Neuronal stem cell (in vitro differentiated cells): ENCODE data around the gene AOPEP.

ENCODE experiments used
- DNase-seq: peaks from one replicate; pipeline ENCODE4 v3.0.0-alpha.2; 2013; ENCODE audit warnings: low spot score
- H2AFZ ChIP-seq: one replicate; pipeline ENCODE4 v1.6.1; 2013; ENCODE audit warnings: mild to moderate bottlenecking, low read length, inconsistent platforms
- H2AK5ac ChIP-seq: 2 replicates; pipeline ENCODE4 v1.6.1; 2013; ENCODE audit warnings: low read depth, mild to moderate bottlenecking, inconsistent platforms, low read length, moderate library complexity, mixed read lengths
- H2BK120ac ChIP-seq: 2 replicates; pipeline ENCODE4 v1.6.1; 2013; ENCODE audit warnings: low read depth, mild to moderate bottlenecking, inconsistent platforms, low read length, moderate library complexity, mixed read lengths
- H2BK12ac ChIP-seq: one replicate; pipeline ENCODE4 v1.6.1; 2013; ENCODE audit warnings: low read length, inconsistent platforms
- H2BK15ac ChIP-seq: 2 replicates; pipeline ENCODE4 v1.6.1; 2013; ENCODE audit warnings: mild to moderate bottlenecking, low read length, inconsistent platforms, mixed read lengths
- H2BK5ac ChIP-seq: one replicate; pipeline ENCODE4 v1.6.1; 2013; ENCODE audit warnings: inconsistent platforms, mild to moderate bottlenecking, low read length, moderate library complexity
- H3K14ac ChIP-seq: one replicate; pipeline ENCODE4 v1.6.1; 2013; ENCODE audit warnings: low read length, inconsistent platforms
- H3K18ac ChIP-seq: 2 replicates; pipeline ENCODE4 v1.6.1; 2013; ENCODE audit warnings: low read length, inconsistent platforms
- H3K23ac ChIP-seq: 2 replicates; pipeline ENCODE4 v1.6.1; 2013; ENCODE audit warnings: low read depth, mild to moderate bottlenecking, mixed read lengths, low read length, inconsistent platforms; ENCODE audit not compliant: poor library complexity
- H3K27ac ChIP-seq: replicated peaks from 3 replicates; pipeline ENCODE4 v1.5.1; 2013; ENCODE audit warnings: low read length, inconsistent platforms
- H3K27me3 ChIP-seq, 3 experiments: 2 replicates each; pipeline ENCODE4 v1.6.1; 2013; ENCODE audit warnings: low read length in 3 of 3, mild to moderate bottlenecking in 2 of 3, inconsistent platforms in 1 of 3, low read depth in 1 of 3, mixed read lengths in 1 of 3, moderate library complexity in 1 of 3; ENCODE audit not compliant: control insufficient read depth in 3 of 3, insufficient read depth in 3 of 3
- H3K36me3 ChIP-seq, 2 donors: replicated peaks in 1 of 2; 2 replicates each; pipeline ENCODE4 v1.6.1; 2013; ENCODE audit warnings: low read length in 2 of 2; ENCODE audit not compliant: control insufficient read depth in 2 of 2, insufficient read depth in 2 of 2
- H3K4ac ChIP-seq: 2 replicates; pipeline ENCODE4 v1.6.1; 2013; ENCODE audit warnings: inconsistent platforms, mild to moderate bottlenecking, low read length, moderate library complexity
- H3K4me1 ChIP-seq, 2 donors: 1 replicate in 1 of 2; 2 replicates in 1 of 2; pipeline ENCODE4 v1.6.1; 2013; ENCODE audit warnings: low read length in 2 of 2, low read depth in 1 of 2; ENCODE audit not compliant: control insufficient read depth in 2 of 2, insufficient read depth in 1 of 2
- H3K4me2 ChIP-seq: one replicate; pipeline ENCODE4 v1.6.1; 2013; ENCODE audit warnings: mild to moderate bottlenecking, low read length, inconsistent platforms; ENCODE audit not compliant: insufficient read depth, poor library complexity, severe bottlenecking
- H3K4me3 ChIP-seq, 2 donors: 2 replicates each; pipeline ENCODE4 v1.5.1; 2013; ENCODE audit warnings: low read length in 2 of 2, mild to moderate bottlenecking in 2 of 2, inconsistent platforms in 1 of 2, moderate library complexity in 1 of 2
- H3K79me1 ChIP-seq: one replicate; pipeline ENCODE4 v1.6.1; 2013; ENCODE audit warnings: low read depth, mild to moderate bottlenecking, inconsistent platforms, low read length, moderate library complexity
- H3K9ac ChIP-seq: one replicate; pipeline ENCODE4 v1.6.1; 2013; ENCODE audit warnings: mild to moderate bottlenecking, low read depth, low read length, inconsistent platforms; ENCODE audit not compliant: poor library complexity
- H3K9me3 ChIP-seq, 2 donors: replicated peaks in 1 of 2; 2 replicates each; pipeline versions ENCODE3 to v1.6.1; 2013; ENCODE audit warnings: low read length in 2 of 2, mild to moderate bottlenecking in 2 of 2, inconsistent platforms in 1 of 2, low read depth in 1 of 2, mixed read lengths in 1 of 2, moderate library complexity in 1 of 2; ENCODE audit not compliant: control insufficient read depth in 2 of 2, insufficient read depth in 1 of 2
- H4K8ac ChIP-seq: one replicate; pipeline ENCODE4 v1.6.1; 2013; ENCODE audit warnings: low read depth, mild to moderate bottlenecking, inconsistent platforms, low read length, moderate library complexity
- H4K91ac ChIP-seq: one replicate; pipeline ENCODE4 v1.6.1; 2013; ENCODE audit warnings: low read length, low read depth, mild to moderate bottlenecking, inconsistent platforms; ENCODE audit not compliant: poor library complexity
- WGBS, 2 donors: extraction: QIAGEN DNeasy Blood & Tissue Kit; methylation state at CpG; one replicate each; pipeline ENCODE4 v1.1.7; 2013; ENCODE audit warnings: missing lambda C conversion rate in 2 of 2, mixed read lengths in 1 of 2; ENCODE audit not compliant: insufficient read length in 2 of 2, insufficient replicate concordance in 1 of 2; ENCODE audit errors: extremely low coverage in 2 of 2; 5-methylcytosine and 5-hydroxymethylcytosine counted together

The AOPEP gene

DNA sequence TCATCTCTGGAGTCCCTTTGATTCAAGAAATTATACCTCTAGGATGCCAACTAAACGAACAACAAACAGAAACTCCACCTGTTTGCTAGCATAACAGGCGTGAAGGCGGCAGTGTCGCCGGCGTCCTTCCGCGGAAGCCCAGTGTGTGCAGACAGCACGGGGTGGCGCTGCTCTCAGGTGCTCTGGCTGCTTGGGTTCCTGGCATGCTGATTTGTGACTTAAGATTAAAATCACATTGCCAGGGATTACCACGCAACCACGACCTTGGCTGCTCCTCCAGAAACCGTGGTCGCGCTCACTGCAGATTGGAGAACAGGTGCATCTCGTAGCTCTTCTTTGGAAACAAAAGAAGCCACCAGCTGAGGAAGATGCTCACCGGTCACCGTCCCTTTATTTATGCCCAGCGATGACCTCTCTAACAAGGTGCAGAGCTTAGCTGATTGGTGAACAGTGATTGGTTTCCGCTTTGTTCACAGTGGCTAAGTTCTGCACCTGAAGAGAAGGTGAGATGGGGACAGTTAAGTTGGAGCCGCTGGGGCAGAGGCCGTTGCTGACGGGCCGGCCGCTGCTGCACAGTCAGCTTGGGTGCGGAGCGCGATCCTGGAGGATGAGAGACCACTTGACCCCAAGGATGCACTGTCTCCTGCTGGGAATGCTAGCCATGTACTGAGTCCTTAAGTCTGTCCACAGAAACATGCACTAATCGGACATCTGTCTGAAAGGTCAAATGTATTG, 358.7 kb downstream of the AOPEP start:
- peaks cover 0 to 5% of the 10 kb centered on the region in 2 donors for H3K9me3 ChIP-seq
- H2BK5ac ChIP-seq, result no peak overlapping the region
- no peak overlapping the region for H3K23ac ChIP-seq
- H3K18ac ChIP-seq, result peak overlapping the region; percentile 15
- H3K4ac ChIP-seq, result no peak overlapping the region
- H2BK15ac ChIP-seq, result no peak overlapping the region
- H3K14ac ChIP-seq, result no peak overlapping the region
- H3K4me3 ChIP-seq, result no peak overlapping the region
- no peak overlapping the region for H4K8ac ChIP-seq
- no CpG with 5 or more reads among the region's 29 CpGs for WGBS, 2 donors
- DNase-seq, result no peak
- no peak overlapping the region for H3K4me2 ChIP-seq
- no peak overlapping the region for H2BK12ac ChIP-seq
- peak overlapping the region; percentile 54 for H2AK5ac ChIP-seq
- no peak overlapping the region for H3K27ac ChIP-seq
- no peak overlapping the region for H2AFZ ChIP-seq
- no peak overlapping the region for H3K9ac ChIP-seq
- peaks cover 8 to 69% of the 10 kb centered on the region in 2 donors for H3K36me3 ChIP-seq
- no peak overlapping the region for H2BK120ac ChIP-seq
- peaks cover 3% of the 10 kb centered on the region for H3K79me1 ChIP-seq
- peak overlapping the region; percentile 49 for H4K91ac ChIP-seq
- peaks cover 14 to 42% of the 10 kb centered on the region in 2 donors for H3K4me1 ChIP-seq
- H3K27me3 ChIP-seq, result no peaks in the 10 kb centered on the region

DNA sequence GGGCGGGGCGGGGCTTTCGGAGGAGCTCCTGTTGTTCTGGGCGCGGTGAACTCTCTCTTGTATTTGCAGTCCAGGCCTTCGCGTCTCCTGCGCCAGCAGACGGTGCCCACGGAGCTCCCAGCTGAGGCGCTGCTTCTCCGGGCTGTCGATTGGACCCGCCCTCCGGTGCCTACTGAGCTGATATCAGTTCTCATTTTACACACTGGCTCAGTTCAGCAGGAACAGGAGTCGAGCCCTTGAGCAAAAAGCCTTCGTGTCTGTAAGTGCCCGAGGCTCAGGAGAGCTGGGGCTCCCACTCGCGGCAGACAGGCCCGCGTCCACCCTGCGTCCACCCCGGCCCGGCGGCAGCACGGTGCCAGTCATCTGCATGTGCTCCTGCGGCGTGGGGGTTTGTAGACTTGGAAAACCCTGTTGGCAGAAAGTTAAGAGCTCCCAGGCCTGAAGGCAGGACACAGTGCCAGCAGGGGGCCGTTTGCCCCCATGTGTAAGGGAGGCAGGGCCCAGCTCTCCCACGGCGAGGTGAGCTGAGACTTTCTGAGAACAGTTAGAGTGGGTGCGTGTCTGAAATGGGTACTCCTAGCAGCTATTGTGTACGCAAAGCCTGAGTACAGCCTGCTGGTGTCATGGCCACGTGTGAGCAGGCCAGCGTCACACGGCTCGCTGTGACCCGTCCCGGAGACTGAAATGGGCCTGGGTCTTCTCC, 359.5 kb downstream of the AOPEP start:
- no peak overlapping the region for H4K91ac ChIP-seq
- peak overlapping the region; percentile 11 for H3K23ac ChIP-seq
- no peak overlapping the region for H3K9ac ChIP-seq
- H3K4me3 ChIP-seq, result no peak overlapping the region
- H3K4ac ChIP-seq, result no peak overlapping the region
- no peak overlapping the region for H4K8ac ChIP-seq
- no CpG with 5 or more reads among the region's 40 CpGs for WGBS, 2 donors
- no peak overlapping the region for H2BK5ac ChIP-seq
- H2BK120ac ChIP-seq, result no peak overlapping the region
- DNase-seq, result no peak
- H2BK12ac ChIP-seq, result no peak overlapping the region
- peaks cover 3% of the 10 kb centered on the region for H3K79me1 ChIP-seq
- no peaks in the 10 kb centered on the region for H3K27me3 ChIP-seq
- H3K4me2 ChIP-seq, result no peak overlapping the region
- H2BK15ac ChIP-seq, result no peak overlapping the region
- peak overlapping the region; percentile 42 for H3K14ac ChIP-seq
- peak overlapping the region; percentile 10 for H2AK5ac ChIP-seq
- H3K27ac ChIP-seq, result peak overlapping the region; percentile 21
- no peak overlapping the region for H2AFZ ChIP-seq
- H3K18ac ChIP-seq, result peak overlapping the region; percentile 66
- peaks cover 15 to 37% of the 10 kb centered on the region in 2 donors for H3K4me1 ChIP-seq
- peaks cover 0 to 5% of the 10 kb centered on the region in 2 donors for H3K9me3 ChIP-seq
- peaks cover 8 to 63% of the 10 kb centered on the region in 2 donors for H3K36me3 ChIP-seq

DNA sequence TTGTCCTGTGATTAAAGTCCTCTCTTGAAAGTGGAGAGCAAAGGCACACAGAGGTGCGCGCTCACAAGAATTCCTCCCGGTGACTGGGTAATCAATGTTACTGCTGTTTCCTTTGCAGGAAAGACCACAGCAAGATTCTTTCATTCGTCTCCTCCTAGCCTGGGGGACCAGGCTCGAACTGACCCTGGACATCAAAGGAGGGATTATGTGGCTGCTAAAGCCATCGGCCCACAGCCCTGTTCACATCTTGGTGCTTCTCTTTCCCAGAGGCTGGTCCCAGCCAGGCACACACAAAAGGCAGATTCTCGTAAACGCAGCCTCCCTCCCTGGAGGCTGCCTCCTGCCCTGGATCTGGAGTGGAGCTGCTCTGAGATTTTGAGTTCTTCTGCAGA, 360.1 kb downstream of the AOPEP start:
- H2AK5ac ChIP-seq, result peak overlapping the region; percentile 10
- no peak overlapping the region for H2BK15ac ChIP-seq
- peaks cover 0 to 5% of the 10 kb centered on the region in 2 donors for H3K9me3 ChIP-seq
- H3K36me3 ChIP-seq, result peaks cover 8 to 57% of the 10 kb centered on the region in 2 donors
- no peak overlapping the region for H2AFZ ChIP-seq
- no peak overlapping the region for H4K91ac ChIP-seq
- H3K23ac ChIP-seq, result no peak overlapping the region
- peaks cover 3% of the 10 kb centered on the region for H3K79me1 ChIP-seq
- DNase-seq, result no peak
- H3K4me2 ChIP-seq, result no peak overlapping the region
- no peak overlapping the region for H4K8ac ChIP-seq
- no peaks in the 10 kb centered on the region for H3K27me3 ChIP-seq
- WGBS, 2 donors, result no CpG with 5 or more reads among the region's 8 CpGs
- H3K27ac ChIP-seq, result peak overlapping the region; percentile 21
- no peak overlapping the region for H3K4ac ChIP-seq
- H2BK5ac ChIP-seq, result no peak overlapping the region
- no peak overlapping the region for H3K4me3 ChIP-seq
- H2BK12ac ChIP-seq, result no peak overlapping the region
- peaks cover 15 to 35% of the 10 kb centered on the region in 2 donors for H3K4me1 ChIP-seq
- H3K14ac ChIP-seq, result peak overlapping the region; percentile 42
- peak overlapping the region; percentile 66 for H3K18ac ChIP-seq
- H3K9ac ChIP-seq, result no peak overlapping the region
- H2BK120ac ChIP-seq, result no peak overlapping the region

DNA sequence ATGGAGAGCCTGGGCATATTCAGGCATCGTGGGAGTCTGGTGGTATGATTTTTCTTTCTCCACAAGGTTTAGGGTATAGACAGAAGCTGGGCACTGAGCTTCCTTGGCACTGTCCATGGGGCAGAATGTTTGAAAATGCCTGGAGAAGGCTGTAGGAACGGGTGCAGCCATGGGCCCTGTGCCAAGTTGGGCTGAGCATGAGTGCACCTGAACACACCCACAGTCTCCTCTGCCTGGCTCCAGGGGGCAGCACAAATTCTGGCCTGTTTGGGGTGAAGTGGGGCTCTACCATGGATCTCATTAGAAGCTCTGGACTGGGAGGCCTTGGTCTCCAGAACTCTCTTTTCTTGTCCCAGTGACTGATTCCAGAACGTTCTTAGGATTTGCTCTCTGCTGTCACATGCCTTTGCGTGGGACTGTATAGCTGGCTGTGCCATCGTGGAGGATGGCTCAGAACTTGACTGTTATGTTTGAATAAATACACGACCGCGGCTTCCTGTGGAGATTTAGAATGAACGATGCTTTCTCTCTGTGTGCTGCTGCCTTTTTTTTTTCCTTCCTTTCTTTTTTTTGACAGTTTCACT, 361.3 kb downstream of the AOPEP start:
- no CpG with 5 or more reads among the region's 9 CpGs for WGBS, 2 donors

More for the DNA sequence above, 361.3 kb downstream of the AOPEP start:
- Histone ChIP-seq H3K23ac (no peak overlapping the region), H4K91ac (no peak overlapping the region), H3K4ac (no peak overlapping the region), H3K4me1 (peaks cover 22 to 36% of the 10 kb centered on the region in 2 donors), H3K14ac (no peak overlapping the region), H4K8ac (no peak overlapping the region), H3K18ac (peak overlapping the region; percentile 39), H3K27ac (no peak overlapping the region), H3K4me3 (no peak overlapping the region), H3K9ac (no peak overlapping the region), H2BK12ac (no peak overlapping the region), H2BK15ac (no peak overlapping the region), H2AFZ (no peak overlapping the region), H3K4me2 (no peak overlapping the region), H3K9me3 (peaks cover 0 to 5% of the 10 kb centered on the region in 2 donors), H2BK120ac (no peak overlapping the region), H3K27me3 (no peaks in the 10 kb centered on the region), H2AK5ac (no peak overlapping the region), H2BK5ac (no peak overlapping the region), H3K36me3 (peaks cover 6 to 45% of the 10 kb centered on the region in 2 donors), H3K79me1 (peaks cover 3% of the 10 kb centered on the region)
- DNase-seq, result no peak
